Daoy (cell line): ENCODE results near the gene UGGT1. TPM values are rescaled to one million over a fixed set of nuclear protein-coding genes. Genes with fewer than 3 reads are reported as not detected.

Experiments
- DNase-seq: peaks from one replicate; pipeline ENCODE4 v3.0.0-alpha.2; 2015; ENCODE audit warnings: low read depth
- total RNA-seq: library from RNA; depleted of rRNA; stranded (reverse); fragments of >200 nt; shearing (Covaris generic); gene quantifications from 2 replicates; pipeline ENCODE4 v1.2.3, GENCODE V29; 2014

UGGT1 gene
- total RNA-seq, 1 experiment from 2014 or later: 58.9 TPM

GRCh38 chr2:128105072-128105471 is 14.1 kb downstream of the UGGT1 start:
- DNase-seq: no peak

GRCh38 chr2:128108166-128108565 is 17.2 kb downstream of the UGGT1 start:
- DNase-seq: no peak

GRCh38 chr2:128109243-128109642 is 18.2 kb downstream of the UGGT1 start:
- DNase-seq: no peak

GRCh38 chr2:128115921-128116623 is 25.1 kb downstream of the UGGT1 start:
- no peak for DNase-seq

GRCh38 chr2:128134573-128134972 is 43.6 kb downstream of the UGGT1 start:
- no peak for DNase-seq

- DNase-seq: no peak
Measured at GRCh38 chr2:128137094-128137616, 46.2 kb downstream of the UGGT1 start.

- DNase-seq: no peak
Measured at GRCh38 chr2:128139624-128140023, 48.6 kb downstream of the UGGT1 start.

GRCh38 chr2:128145651-128146050 is 54.7 kb downstream of the UGGT1 start:
- no peak for DNase-seq

GRCh38 chr2:128153786-128154185 is 62.8 kb downstream of the UGGT1 start:
- DNase-seq: no peak

- DNase-seq: no peak
Measured at GRCh38 chr2:128154225-128154624, 63.2 kb downstream of the UGGT1 start.

- no peak for DNase-seq
Measured at GRCh38 chr2:128155970-128156369, 65.0 kb downstream of the UGGT1 start.

GRCh38 chr2:128156812-128157211 is 65.8 kb downstream of the UGGT1 start:
- no peak for DNase-seq

GRCh38 chr2:128157644-128158043 is 66.6 kb downstream of the UGGT1 start:
- no peak for DNase-seq

- no peak for DNase-seq
Measured at GRCh38 chr2:128158176-128158575, 67.2 kb downstream of the UGGT1 start.

GRCh38 chr2:128159437-128159836 is 68.4 kb downstream of the UGGT1 start:
- no peak for DNase-seq

GRCh38 chr2:128160616-128161275 is 69.7 kb downstream of the UGGT1 start:
- no peak for DNase-seq

- DNase-seq: no peak
Measured at GRCh38 chr2:128162266-128162665, 71.3 kb downstream of the UGGT1 start.

GRCh38 chr2:128164311-128164710 is 73.3 kb downstream of the UGGT1 start:
- no peak for DNase-seq

GRCh38 chr2:128166746-128167353 is 75.8 kb downstream of the UGGT1 start:
- no peak for DNase-seq

- DNase-seq: no peak
Measured at GRCh38 chr2:128169094-128169493, 78.1 kb downstream of the UGGT1 start.

GRCh38 chr2:128169497-128169896 is 78.5 kb downstream of the UGGT1 start:
- DNase-seq: no peak

- no peak for DNase-seq
Measured at GRCh38 chr2:128169933-128170709, 79.1 kb downstream of the UGGT1 start.
